Measurements from ENCODE around the gene PLEKHD1. TPM values are rescaled to one million over a fixed set of nuclear protein-coding genes. Genes with fewer than 3 reads are reported as not detected.

PLEKHD1 gene
- total RNA-seq, 1 experiment from 2014 or later = 1.2 TPM

- TF ChIP-seq CTCF (IDR thresholded peaks at IDR 0.05 in 2 of 3, conservative IDR thresholded peaks at IDR 0.05 in 1 of 3; ENCODE audit: borderline replicate concordance in 1 of 3, insufficient read depth in 1 of 3, low read depth in 2 of 3, low read length in 2 of 3) = no peak
- TF ChIP-seq JUND (IDR thresholded peaks at IDR 0.05) = no peak
- TF ChIP-seq CEBPB (IDR thresholded peaks at IDR 0.05; ENCODE audit: low read depth) = no peak
- no peak for TF ChIP-seq SRF (IDR thresholded peaks at IDR 0.05; ENCODE audit: low read depth)
- no peak for TF ChIP-seq EGR1 (IDR thresholded peaks at IDR 0.05; ENCODE audit: low read depth)
- TF ChIP-seq MAX (IDR thresholded peaks at IDR 0.05) = no peak
Observed at GRCh38 chr14:69473260-69473659, 11.3 kb upstream of the PLEKHD1 start (continued).

GRCh38 chr14:69473946-69474345 lies 10.6 kb upstream of the PLEKHD1 start:
- H3K9me3 ChIP-seq (ENCODE audit: control insufficient read depth in 1 of 2, insufficient read depth in 1 of 2, low read depth in 1 of 2, low read length in 2 of 2) = no peaks in the 10 kb centered on the region
- no peak overlapping the region for H3K4me3 ChIP-seq (replicated peaks in 1 of 2; ENCODE audit: low read depth in 1 of 2, low read length in 2 of 2)
- H2AFZ ChIP-seq (ENCODE audit: low read depth, low read length, poor library complexity, severe bottlenecking) = no peak overlapping the region
- no peak overlapping the region for H3K4me2 ChIP-seq (ENCODE audit: low read length)
- no peak for ATAC-seq
- intact Hi-C loops (cut with micrococcal nuclease) = no loop called here
- no peaks in the 10 kb centered on the region for H4K20me1 ChIP-seq (ENCODE audit: insufficient read depth)
- H3K36me3 ChIP-seq (ENCODE audit: control insufficient read depth in 1 of 2, insufficient read depth in 2 of 2, low read length in 2 of 2) = no peaks in the 10 kb centered on the region
- no peaks in the 10 kb centered on the region for H3K9me2 ChIP-seq (ENCODE audit: insufficient read depth)
- H3K4me1 ChIP-seq (ENCODE audit: control insufficient read depth in 1 of 2, insufficient read depth in 2 of 2, low read length in 2 of 2) = peaks cover 0 to 7% of the 10 kb centered on the region in 2 experiments; a peak in 1 of 4 replicates
- ChIA-PET CTCF (interaction anchor here (1.1 to 1.6 kb wide), 4 partner anchors 29 to 554 kb away, joined by 3 to 5 read pairs (median 4); partner anchors contain the start of gene CCDC177), POLR2A (no interaction called here), RAD21 (ENCODE audit: low non-redundant PET in 1 of 2, low total read pairs in 2 of 2, uncharacterized antibody in 2 of 2, unreplicated experiment in 2 of 2) (no interaction called here)
- no peaks in the 10 kb centered on the region for H3K27me3 ChIP-seq (ENCODE audit: insufficient read depth, low read length)
- H3K27ac ChIP-seq (ENCODE audit: low read depth, low read length) = no peak overlapping the region
- no TSS peak for BruUV-seq (replicated peaks)
- H3K9ac ChIP-seq (ENCODE audit: low read length) = no peak overlapping the region
- H3K79me2 ChIP-seq (ENCODE audit: insufficient read depth, low read length) = no peaks in the 10 kb centered on the region
- DNase-seq (ENCODE audit: low read depth, low spot score) = no peak
- TF ChIP-seq POLR2A (IDR thresholded peaks at IDR 0.05; ENCODE audit: borderline replicate concordance, extremely low read depth, insufficient read depth, insufficient read length) (no peak), EGR1 (IDR thresholded peaks at IDR 0.05; ENCODE audit: low read depth) (no peak), RAD21 (IDR thresholded peaks at IDR 0.05; ENCODE audit: low read depth) (no peak), ELF1 (IDR thresholded peaks at IDR 0.05; ENCODE audit: borderline replicate concordance, low read depth) (no peak), TCF7L2 (IDR thresholded peaks at IDR 0.05; ENCODE audit: borderline replicate concordance, extremely low read depth, insufficient read depth, insufficient read length) (no peak), REST (IDR thresholded peaks at IDR 0.05; ENCODE audit: low read depth) (no peak), CTCF (IDR thresholded peaks at IDR 0.05 in 2 of 3, conservative IDR thresholded peaks at IDR 0.05 in 1 of 3; ENCODE audit: borderline replicate concordance in 1 of 3, insufficient read depth in 1 of 3, low read depth in 2 of 3, low read length in 2 of 3) (no peak), EZH2 (IDR thresholded peaks at IDR 0.05) (no peak), ZBTB33 (IDR thresholded peaks at IDR 0.05; ENCODE audit: extremely low read depth, insufficient replicate concordance, low read length) (no peak), SRF (IDR thresholded peaks at IDR 0.05; ENCODE audit: low read depth) (no peak), JUND (IDR thresholded peaks at IDR 0.05) (no peak), POLR2AphosphoS5 (IDR thresholded peaks at IDR 0.05; ENCODE audit: low read depth, low read length) (no peak), FOSL1 (IDR thresholded peaks at IDR 0.05; ENCODE audit: low read depth) (no peak)

All from HCT116 (cell line).